K562 (cell line): ENCODE data around the gene RNPEP. TPM values are rescaled to one million over a fixed set of nuclear protein-coding genes. Genes with fewer than 3 reads are reported as not detected.

Source experiments
- BRF1 ChIP-seq: IDR thresholded peaks from 3 replicates; pipeline ENCODE4 v1.6.1; 2011; ENCODE audit warnings: borderline replicate concordance, mild to moderate bottlenecking; ENCODE audit not compliant: insufficient read length; ENCODE audit errors: extremely low read depth
- CBFA2T3 ChIP-seq: fragments of 450-650 bp; IDR thresholded peaks from 2 replicates; pipeline ENCODE4 v1.6.1; 2017
- CREB1 ChIP-seq, 2 experiments: sonication (generic) in 1 of 2; formaldehyde crosslinking in 1 of 2; IDR thresholded peaks; 2 replicates each; pipeline versions ENCODE4 v1.6.1 to v1.8.0; 2012 to 2022; ENCODE audit warnings: inconsistent platforms in 1 of 2, mild to moderate bottlenecking in 1 of 2, missing genetic modification reagents in 1 of 2, moderate library complexity in 1 of 2
- MEIS2 ChIP-seq: fragments of 450-650 bp; IDR thresholded peaks from 2 replicates; pipeline ENCODE4 v1.6.1; 2014; ENCODE audit warnings: mild to moderate bottlenecking; ENCODE audit not compliant: partially characterized antibody
- NUFIP1 ChIP-seq: fragments of 450-650 bp; IDR thresholded peaks from 2 replicates; pipeline ENCODE4 v1.6.1; 2018; ENCODE audit not compliant: partially characterized antibody
- PHF21A ChIP-seq: fragments of 450-650 bp; IDR thresholded peaks from 2 replicates; pipeline ENCODE4 v1.6.1; 2017; ENCODE audit warnings: low read depth, borderline replicate concordance
- POLR2A ChIP-seq: fragments of 450-650 bp; conservative IDR thresholded peaks from 2 replicates; pipeline ENCODE4 v1.6.1; 2016
- POLR2AphosphoS2 ChIP-seq: IDR thresholded peaks from 2 replicates; pipeline ENCODE4 v1.6.1; 2012; ENCODE audit warnings: low read length, improper control_type of control experiment
- XRCC4 ChIP-seq: IDR thresholded peaks from one replicate; pipeline ENCODE4 v1.6.1; 2011; ENCODE audit not compliant: insufficient read depth, insufficient read length; ENCODE audit errors: extremely low read depth
- ZNF253 ChIP-seq: fragments of 250-450 bp; sonication (Bioruptor Pico); conservative IDR thresholded peaks from 2 replicates; pipeline ENCODE4 v1.6.1; 2021; ENCODE audit warnings: mild to moderate bottlenecking
- ZNF586 ChIP-seq: fragments of 450-650 bp; formaldehyde crosslinking; conservative IDR thresholded peaks from 2 replicates; pipeline ENCODE4 v1.4.0; 2020; ENCODE audit warnings: mild to moderate bottlenecking, moderate library complexity
- polyA plus RNA-seq, 8 experiments: library from polyadenylated mRNA; depleted of rRNA in 4 of 8; stranded (reverse) in 5 of 8; unstranded in 3 of 8; fragments of >200 nt; fragmentation: Nextera tagmentation in 2 of 8; fragmentation: Illumina TruSeq in 1 of 8; extraction: Ambion mirVana in 2 of 8; extraction: Trizol in 1 of 8; gene quantifications; 2 replicates each; pipeline versions ENCODE4 v1.2.1 to v1.2.3, GENCODE V29; 2011 to 2014; ENCODE audit warnings: inconsistent platforms in 1 of 8, missing spikeins in 1 of 8
- total RNA-seq, 7 experiments: library from RNA; depleted of rRNA in 6 of 7; stranded (reverse); fragments of >200 nt in 6 of 7; fragmentation: Illumina TruSeq in 2 of 7; extraction: Trizol in 2 of 7; gene quantifications; 2 replicates each; pipeline versions ENCODE4 v1.2.1 to v1.2.3, GENCODE V29; 2011 to 2021; ENCODE audit warnings: low replicate concordance in 1 of 7
- TF ChIP-seq, protein P1 (sequence below): fragments of 250-450 bp; sonication (Bioruptor Pico); IDR thresholded peaks from 2 replicates; pipeline ENCODE4 v1.4.0; 2020; ENCODE audit warnings: mild to moderate bottlenecking
- TF ChIP-seq, protein P2 (sequence below): fragments of 450-650 bp; IDR thresholded peaks from 2 replicates; pipeline ENCODE4 v1.6.1; 2016; ENCODE audit warnings: mild to moderate bottlenecking, moderate library complexity
- TF ChIP-seq, protein P3 (sequence below): fragments of 450-650 bp; formaldehyde crosslinking; IDR thresholded peaks from 2 replicates; pipeline ENCODE4 v1.4.0; 2020; ENCODE audit warnings: mild to moderate bottlenecking, mixed read lengths

RNPEP gene
- total and polyA plus RNA-seq, 9 of the 15 experiments (the other 6 are each of a cell fraction or from before 2014, with no cell fraction given), result 27.5 to 131 (median 63.4) TPM

DNA sequence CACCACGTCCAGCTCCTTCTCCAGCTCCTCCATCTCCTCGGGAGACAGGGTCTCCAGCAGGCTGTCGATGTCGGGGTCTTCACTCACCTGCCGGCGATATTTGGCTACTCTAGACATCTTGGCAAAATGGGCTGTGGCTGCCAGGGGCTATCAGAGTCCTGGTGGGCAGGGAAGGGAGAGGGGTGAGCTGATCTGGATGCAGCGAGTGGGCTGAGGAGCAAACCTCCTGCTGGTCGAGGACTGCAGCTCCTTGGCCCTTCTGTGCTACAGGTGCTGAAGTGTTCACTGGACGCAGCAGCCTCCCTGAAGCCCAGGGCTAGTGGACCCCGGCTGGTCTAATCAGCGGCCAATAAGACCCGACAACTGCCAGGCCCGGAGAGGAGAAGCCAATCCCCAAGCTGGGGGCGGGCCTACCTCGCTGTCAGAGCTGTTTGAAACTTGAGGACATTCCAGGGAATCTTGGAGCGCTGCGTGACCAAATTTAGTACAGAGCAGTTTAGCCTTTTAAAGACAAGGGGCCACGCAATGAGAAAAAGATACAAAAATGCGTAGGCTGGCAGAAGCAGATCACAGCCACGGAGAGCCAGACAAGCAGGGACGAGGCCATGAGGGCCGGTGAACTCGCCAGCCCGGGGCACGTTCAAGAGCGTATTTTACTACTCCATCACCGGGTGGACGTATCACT is 36.1 kb upstream of the RNPEP start, which contains the start of gene LMOD1 (continued):
- TF ChIP-seq, protein P1, sequence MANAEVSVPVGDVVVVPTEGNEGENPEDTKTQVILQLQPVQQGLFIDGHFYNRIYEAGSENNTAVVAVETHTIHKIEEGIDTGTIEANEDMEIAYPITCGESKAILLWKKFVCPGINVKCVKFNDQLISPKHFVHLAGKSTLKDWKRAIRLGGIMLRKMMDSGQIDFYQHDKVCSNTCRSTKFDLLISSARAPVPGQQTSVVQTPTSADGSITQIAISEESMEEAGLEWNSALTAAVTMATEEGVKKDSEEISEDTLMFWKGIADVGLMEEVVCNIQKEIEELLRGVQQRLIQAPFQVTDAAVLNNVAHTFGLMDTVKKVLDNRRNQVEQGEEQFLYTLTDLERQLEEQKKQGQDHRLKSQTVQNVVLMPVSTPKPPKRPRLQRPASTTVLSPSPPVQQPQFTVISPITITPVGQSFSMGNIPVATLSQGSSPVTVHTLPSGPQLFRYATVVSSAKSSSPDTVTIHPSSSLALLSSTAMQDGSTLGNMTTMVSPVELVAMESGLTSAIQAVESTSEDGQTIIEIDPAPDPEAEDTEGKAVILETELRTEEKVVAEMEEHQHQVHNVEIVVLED, result no peak
- TF ChIP-seq ZNF586 (CRISPR knock-in tag) (no peak), CREB1 (IDR thresholded peaks at IDR 0.05) (0 out of 2 replicates have a peak, but pooled peaks have one; percentile 10), CREB1 (CRISPR knock-in tag; IDR thresholded peaks at IDR 0.05) (no peak), XRCC4 (no peak), NUFIP1 (no peak), MEIS2 (peak; percentile 31), POLR2A (peak; percentile 37; the same call in 1 of the 2 replicates), CBFA2T3 (no peak), BRF1 (no peak), ZNF253 (CRISPR knock-in tag) (no peak), POLR2AphosphoS2 (no peak), PHF21A (no peak)
- TF ChIP-seq, protein P2, sequence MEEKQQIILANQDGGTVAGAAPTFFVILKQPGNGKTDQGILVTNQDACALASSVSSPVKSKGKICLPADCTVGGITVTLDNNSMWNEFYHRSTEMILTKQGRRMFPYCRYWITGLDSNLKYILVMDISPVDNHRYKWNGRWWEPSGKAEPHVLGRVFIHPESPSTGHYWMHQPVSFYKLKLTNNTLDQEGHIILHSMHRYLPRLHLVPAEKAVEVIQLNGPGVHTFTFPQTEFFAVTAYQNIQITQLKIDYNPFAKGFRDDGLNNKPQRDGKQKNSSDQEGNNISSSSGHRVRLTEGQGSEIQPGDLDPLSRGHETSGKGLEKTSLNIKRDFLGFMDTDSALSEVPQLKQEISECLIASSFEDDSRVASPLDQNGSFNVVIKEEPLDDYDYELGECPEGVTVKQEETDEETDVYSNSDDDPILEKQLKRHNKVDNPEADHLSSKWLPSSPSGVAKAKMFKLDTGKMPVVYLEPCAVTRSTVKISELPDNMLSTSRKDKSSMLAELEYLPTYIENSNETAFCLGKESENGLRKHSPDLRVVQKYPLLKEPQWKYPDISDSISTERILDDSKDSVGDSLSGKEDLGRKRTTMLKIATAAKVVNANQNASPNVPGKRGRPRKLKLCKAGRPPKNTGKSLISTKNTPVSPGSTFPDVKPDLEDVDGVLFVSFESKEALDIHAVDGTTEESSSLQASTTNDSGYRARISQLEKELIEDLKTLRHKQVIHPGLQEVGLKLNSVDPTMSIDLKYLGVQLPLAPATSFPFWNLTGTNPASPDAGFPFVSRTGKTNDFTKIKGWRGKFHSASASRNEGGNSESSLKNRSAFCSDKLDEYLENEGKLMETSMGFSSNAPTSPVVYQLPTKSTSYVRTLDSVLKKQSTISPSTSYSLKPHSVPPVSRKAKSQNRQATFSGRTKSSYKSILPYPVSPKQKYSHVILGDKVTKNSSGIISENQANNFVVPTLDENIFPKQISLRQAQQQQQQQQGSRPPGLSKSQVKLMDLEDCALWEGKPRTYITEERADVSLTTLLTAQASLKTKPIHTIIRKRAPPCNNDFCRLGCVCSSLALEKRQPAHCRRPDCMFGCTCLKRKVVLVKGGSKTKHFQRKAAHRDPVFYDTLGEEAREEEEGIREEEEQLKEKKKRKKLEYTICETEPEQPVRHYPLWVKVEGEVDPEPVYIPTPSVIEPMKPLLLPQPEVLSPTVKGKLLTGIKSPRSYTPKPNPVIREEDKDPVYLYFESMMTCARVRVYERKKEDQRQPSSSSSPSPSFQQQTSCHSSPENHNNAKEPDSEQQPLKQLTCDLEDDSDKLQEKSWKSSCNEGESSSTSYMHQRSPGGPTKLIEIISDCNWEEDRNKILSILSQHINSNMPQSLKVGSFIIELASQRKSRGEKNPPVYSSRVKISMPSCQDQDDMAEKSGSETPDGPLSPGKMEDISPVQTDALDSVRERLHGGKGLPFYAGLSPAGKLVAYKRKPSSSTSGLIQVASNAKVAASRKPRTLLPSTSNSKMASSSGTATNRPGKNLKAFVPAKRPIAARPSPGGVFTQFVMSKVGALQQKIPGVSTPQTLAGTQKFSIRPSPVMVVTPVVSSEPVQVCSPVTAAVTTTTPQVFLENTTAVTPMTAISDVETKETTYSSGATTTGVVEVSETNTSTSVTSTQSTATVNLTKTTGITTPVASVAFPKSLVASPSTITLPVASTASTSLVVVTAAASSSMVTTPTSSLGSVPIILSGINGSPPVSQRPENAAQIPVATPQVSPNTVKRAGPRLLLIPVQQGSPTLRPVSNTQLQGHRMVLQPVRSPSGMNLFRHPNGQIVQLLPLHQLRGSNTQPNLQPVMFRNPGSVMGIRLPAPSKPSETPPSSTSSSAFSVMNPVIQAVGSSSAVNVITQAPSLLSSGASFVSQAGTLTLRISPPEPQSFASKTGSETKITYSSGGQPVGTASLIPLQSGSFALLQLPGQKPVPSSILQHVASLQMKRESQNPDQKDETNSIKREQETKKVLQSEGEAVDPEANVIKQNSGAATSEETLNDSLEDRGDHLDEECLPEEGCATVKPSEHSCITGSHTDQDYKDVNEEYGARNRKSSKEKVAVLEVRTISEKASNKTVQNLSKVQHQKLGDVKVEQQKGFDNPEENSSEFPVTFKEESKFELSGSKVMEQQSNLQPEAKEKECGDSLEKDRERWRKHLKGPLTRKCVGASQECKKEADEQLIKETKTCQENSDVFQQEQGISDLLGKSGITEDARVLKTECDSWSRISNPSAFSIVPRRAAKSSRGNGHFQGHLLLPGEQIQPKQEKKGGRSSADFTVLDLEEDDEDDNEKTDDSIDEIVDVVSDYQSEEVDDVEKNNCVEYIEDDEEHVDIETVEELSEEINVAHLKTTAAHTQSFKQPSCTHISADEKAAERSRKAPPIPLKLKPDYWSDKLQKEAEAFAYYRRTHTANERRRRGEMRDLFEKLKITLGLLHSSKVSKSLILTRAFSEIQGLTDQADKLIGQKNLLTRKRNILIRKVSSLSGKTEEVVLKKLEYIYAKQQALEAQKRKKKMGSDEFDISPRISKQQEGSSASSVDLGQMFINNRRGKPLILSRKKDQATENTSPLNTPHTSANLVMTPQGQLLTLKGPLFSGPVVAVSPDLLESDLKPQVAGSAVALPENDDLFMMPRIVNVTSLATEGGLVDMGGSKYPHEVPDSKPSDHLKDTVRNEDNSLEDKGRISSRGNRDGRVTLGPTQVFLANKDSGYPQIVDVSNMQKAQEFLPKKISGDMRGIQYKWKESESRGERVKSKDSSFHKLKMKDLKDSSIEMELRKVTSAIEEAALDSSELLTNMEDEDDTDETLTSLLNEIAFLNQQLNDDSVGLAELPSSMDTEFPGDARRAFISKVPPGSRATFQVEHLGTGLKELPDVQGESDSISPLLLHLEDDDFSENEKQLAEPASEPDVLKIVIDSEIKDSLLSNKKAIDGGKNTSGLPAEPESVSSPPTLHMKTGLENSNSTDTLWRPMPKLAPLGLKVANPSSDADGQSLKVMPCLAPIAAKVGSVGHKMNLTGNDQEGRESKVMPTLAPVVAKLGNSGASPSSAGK, result peak; percentile 74
- TF ChIP-seq, protein P3, sequence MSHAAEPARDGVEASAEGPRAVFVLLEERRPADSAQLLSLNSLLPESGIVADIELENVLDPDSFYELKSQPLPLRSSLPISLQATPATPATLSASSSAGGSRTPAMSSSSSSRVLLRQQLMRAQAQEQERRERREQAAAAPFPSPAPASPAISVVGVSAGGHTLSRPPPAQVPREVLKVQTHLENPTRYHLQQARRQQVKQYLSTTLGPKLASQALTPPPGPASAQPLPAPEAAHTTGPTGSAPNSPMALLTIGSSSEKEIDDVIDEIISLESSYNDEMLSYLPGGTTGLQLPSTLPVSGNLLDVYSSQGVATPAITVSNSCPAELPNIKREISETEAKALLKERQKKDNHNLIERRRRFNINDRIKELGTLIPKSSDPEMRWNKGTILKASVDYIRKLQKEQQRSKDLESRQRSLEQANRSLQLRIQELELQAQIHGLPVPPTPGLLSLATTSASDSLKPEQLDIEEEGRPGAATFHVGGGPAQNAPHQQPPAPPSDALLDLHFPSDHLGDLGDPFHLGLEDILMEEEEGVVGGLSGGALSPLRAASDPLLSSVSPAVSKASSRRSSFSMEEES, result no peak
